ENCODE measurements around the gene BRPF1.
"Not testable (repeated sequence)": the region's sequence is repeated elsewhere in the genome, so short reads cannot be mapped to it uniquely, and the experiment has no call there.

The BRPF1 gene

GRCh38 chr3:9761919-9762318 lies 30.4 kb downstream of the BRPF1 start:
- H3K4me1 ChIP-seq (ENCODE audit: control insufficient read depth in 2 of 2, insufficient read depth in 2 of 2, low read length in 2 of 2), result peaks cover 0 to 1% of the 10 kb centered on the region in 2 donors
- no peaks in the 10 kb centered on the region for H3K27me3 ChIP-seq (ENCODE audit: control insufficient read depth in 2 of 2, insufficient read depth in 2 of 2, low read length in 2 of 2)
- no peaks in the 10 kb centered on the region for H3K9me3 ChIP-seq (ENCODE audit: control insufficient read depth in 2 of 2, low read length in 2 of 2)
- H3K36me3 ChIP-seq (ENCODE audit: control insufficient read depth in 2 of 2, insufficient read depth in 2 of 2, low read length in 2 of 2), result peaks cover 18 to 35% of the 10 kb centered on the region in 2 donors
- H3K27ac ChIP-seq (ENCODE audit: low read depth in 2 of 2, low read length in 2 of 2), result no peak overlapping the region
- no peak overlapping the region for H3K4me3 ChIP-seq (ENCODE audit: low read length in 2 of 2)
- H3K9ac ChIP-seq (ENCODE audit: low read depth in 1 of 2, low read length in 2 of 2), result no peak overlapping the region

- Histone ChIP-seq H3K27me3 (ENCODE audit: control insufficient read depth in 2 of 2, insufficient read depth in 2 of 2, low read length in 2 of 2) (no peaks in the 10 kb centered on the region), H3K9me3 (ENCODE audit: control insufficient read depth in 2 of 2, low read length in 2 of 2) (no peaks in the 10 kb centered on the region), H3K4me3 (ENCODE audit: low read length in 2 of 2) (no peak overlapping the region), H3K36me3 (ENCODE audit: control insufficient read depth in 2 of 2, insufficient read depth in 2 of 2, low read length in 2 of 2) (peaks cover 12 to 28% of the 10 kb centered on the region in 2 donors), H3K9ac (ENCODE audit: low read depth in 1 of 2, low read length in 2 of 2) (no peak overlapping the region), H3K27ac (ENCODE audit: low read depth in 2 of 2, low read length in 2 of 2) (no peak overlapping the region), H3K4me1 (ENCODE audit: control insufficient read depth in 2 of 2, insufficient read depth in 2 of 2, low read length in 2 of 2) (peaks cover 0 to 2% of the 10 kb centered on the region in 2 donors)
Observed at GRCh38 chr3:9762871-9763270, 31.3 kb downstream of the BRPF1 start.

- H3K36me3 ChIP-seq (ENCODE audit: control insufficient read depth in 2 of 2, insufficient read depth in 2 of 2, low read length in 2 of 2), result peaks cover 3 to 12% of the 10 kb centered on the region in 2 donors
- H3K27me3 ChIP-seq (ENCODE audit: control insufficient read depth in 2 of 2, insufficient read depth in 2 of 2, low read length in 2 of 2), result no peaks in the 10 kb centered on the region
- no peak overlapping the region for H3K27ac ChIP-seq (ENCODE audit: low read depth in 2 of 2, low read length in 2 of 2)
- H3K4me3 ChIP-seq (ENCODE audit: low read length in 2 of 2), result no peak overlapping the region
- H3K4me1 ChIP-seq (ENCODE audit: control insufficient read depth in 2 of 2, insufficient read depth in 2 of 2, low read length in 2 of 2), result peaks cover 15 to 22% of the 10 kb centered on the region in 2 donors
- no peaks in the 10 kb centered on the region for H3K9me3 ChIP-seq (ENCODE audit: control insufficient read depth in 2 of 2, low read length in 2 of 2)
- no peak overlapping the region for H3K9ac ChIP-seq (ENCODE audit: low read depth in 1 of 2, low read length in 2 of 2)
Observed at GRCh38 chr3:9765865-9766264, 34.3 kb downstream of the BRPF1 start.

- no peak overlapping the region for H3K4me3 ChIP-seq (ENCODE audit: low read length in 2 of 2)
Observed at GRCh38 chr3:9767418-9767817, 35.9 kb downstream of the BRPF1 start.

GRCh38 chr3:9768141-9768775 lies 36.7 kb downstream of the BRPF1 start:
- no peaks in the 10 kb centered on the region for H3K9me3 ChIP-seq (ENCODE audit: control insufficient read depth in 2 of 2, low read length in 2 of 2)
- peaks cover 0 to 2% of the 10 kb centered on the region in 2 donors for H3K36me3 ChIP-seq (ENCODE audit: control insufficient read depth in 2 of 2, insufficient read depth in 2 of 2, low read length in 2 of 2)
- H3K27ac ChIP-seq (ENCODE audit: low read depth in 2 of 2, low read length in 2 of 2), result no peak overlapping the region
- peaks cover 15 to 22% of the 10 kb centered on the region in 2 donors for H3K4me1 ChIP-seq (ENCODE audit: control insufficient read depth in 2 of 2, insufficient read depth in 2 of 2, low read length in 2 of 2)
- H3K4me3 ChIP-seq (ENCODE audit: low read length in 2 of 2), result peak overlapping the region in 1 of 2 donors; percentile 31
- H3K9ac ChIP-seq (ENCODE audit: low read depth in 1 of 2, low read length in 2 of 2), result no peak overlapping the region
- no peaks in the 10 kb centered on the region for H3K27me3 ChIP-seq (ENCODE audit: control insufficient read depth in 2 of 2, insufficient read depth in 2 of 2, low read length in 2 of 2)

More at GRCh38 chr3:9767418-9767817, 35.9 kb downstream of the BRPF1 start:
- Histone ChIP-seq H3K4me1 (ENCODE audit: control insufficient read depth in 2 of 2, insufficient read depth in 2 of 2, low read length in 2 of 2) (peaks cover 15 to 22% of the 10 kb centered on the region in 2 donors), H3K9ac (ENCODE audit: low read depth in 1 of 2, low read length in 2 of 2) (peak overlapping the region in 1 of 2 donors; percentile 32), H3K36me3 (ENCODE audit: control insufficient read depth in 2 of 2, insufficient read depth in 2 of 2, low read length in 2 of 2) (peaks cover 0 to 5% of the 10 kb centered on the region in 2 donors), H3K27me3 (ENCODE audit: control insufficient read depth in 2 of 2, insufficient read depth in 2 of 2, low read length in 2 of 2) (no peaks in the 10 kb centered on the region), H3K9me3 (ENCODE audit: control insufficient read depth in 2 of 2, low read length in 2 of 2) (no peaks in the 10 kb centered on the region), H3K27ac (ENCODE audit: low read depth in 2 of 2, low read length in 2 of 2) (no peak overlapping the region)

GRCh38 chr3:9769012-9769411 lies 37.5 kb downstream of the BRPF1 start:
- Histone ChIP-seq H3K27me3 (ENCODE audit: control insufficient read depth in 2 of 2, insufficient read depth in 2 of 2, low read length in 2 of 2) (no peaks in the 10 kb centered on the region), H3K4me1 (ENCODE audit: control insufficient read depth in 2 of 2, insufficient read depth in 2 of 2, low read length in 2 of 2) (peaks cover 15 to 22% of the 10 kb centered on the region in 2 donors), H3K9me3 (ENCODE audit: control insufficient read depth in 2 of 2, low read length in 2 of 2) (no peaks in the 10 kb centered on the region), H3K4me3 (ENCODE audit: low read length in 2 of 2) (peak overlapping the region; percentile 60 to 79), H3K36me3 (ENCODE audit: control insufficient read depth in 2 of 2, insufficient read depth in 2 of 2, low read length in 2 of 2) (peaks cover 0 to 2% of the 10 kb centered on the region in 2 donors), H3K27ac (ENCODE audit: low read depth in 2 of 2, low read length in 2 of 2) (peak overlapping the region in 1 of 2 donors; percentile 80), H3K9ac (ENCODE audit: low read depth in 1 of 2, low read length in 2 of 2) (peak overlapping the region; percentile 77 to 86)

GRCh38 chr3:9769426-9770275 lies 38.1 kb downstream of the BRPF1 start, which contains the start of gene CAMK1:
TSS of gene CAMK1 (minus strand) at chr3:9769947. CDS start at chr3:9767749, 2,198 bp downstream.
- H3K27ac ChIP-seq (ENCODE audit: low read depth in 2 of 2, low read length in 2 of 2), result peak within 1 kb of the TSS; percentile 62 to 80
- peak within 1 kb of the TSS; percentile 60 to 79 for H3K4me3 ChIP-seq (ENCODE audit: low read length in 2 of 2)
- H3K9me3 ChIP-seq (ENCODE audit: control insufficient read depth in 2 of 2, low read length in 2 of 2), result no peaks in the 10 kb centered on the region
- H3K4me1 ChIP-seq (ENCODE audit: control insufficient read depth in 2 of 2, insufficient read depth in 2 of 2, low read length in 2 of 2), result peaks cover 15 to 22% of the 10 kb centered on the region in 2 donors
- peak within 1 kb of the TSS; percentile 77 to 86 for H3K9ac ChIP-seq (ENCODE audit: low read depth in 1 of 2, low read length in 2 of 2)
- H3K27me3 ChIP-seq (ENCODE audit: control insufficient read depth in 2 of 2, insufficient read depth in 2 of 2, low read length in 2 of 2), result no peaks in the 10 kb centered on the region
- H3K36me3 ChIP-seq (ENCODE audit: control insufficient read depth in 2 of 2, insufficient read depth in 2 of 2, low read length in 2 of 2), result peaks cover 0 to 2% of the 10 kb centered on the region in 2 donors

GRCh38 chr3:9770276-9770812 lies 38.8 kb downstream of the BRPF1 start:
- H3K4me1 ChIP-seq (ENCODE audit: control insufficient read depth in 2 of 2, insufficient read depth in 2 of 2, low read length in 2 of 2), result peaks cover 15 to 22% of the 10 kb centered on the region in 2 donors
- H3K9me3 ChIP-seq (ENCODE audit: control insufficient read depth in 2 of 2, low read length in 2 of 2), result no peaks in the 10 kb centered on the region
- peak overlapping the region; percentile 60 to 79 for H3K4me3 ChIP-seq (ENCODE audit: low read length in 2 of 2)
- no peaks in the 10 kb centered on the region for H3K27me3 ChIP-seq (ENCODE audit: control insufficient read depth in 2 of 2, insufficient read depth in 2 of 2, low read length in 2 of 2)
- H3K27ac ChIP-seq (ENCODE audit: low read depth in 2 of 2, low read length in 2 of 2), result peak overlapping the region; percentile 62 to 80
- H3K36me3 ChIP-seq (ENCODE audit: control insufficient read depth in 2 of 2, insufficient read depth in 2 of 2, low read length in 2 of 2), result peaks cover 0 to 2% of the 10 kb centered on the region in 2 donors
- peak overlapping the region; percentile 72 to 86 for H3K9ac ChIP-seq (ENCODE audit: low read depth in 1 of 2, low read length in 2 of 2)

GRCh38 chr3:9771007-9771406 lies 39.5 kb downstream of the BRPF1 start:
- H3K27ac ChIP-seq (ENCODE audit: low read depth in 2 of 2, low read length in 2 of 2); H3K9ac ChIP-seq (ENCODE audit: low read depth in 1 of 2, low read length in 2 of 2); H3K4me3 ChIP-seq (ENCODE audit: low read length in 2 of 2); H3K27me3 ChIP-seq (ENCODE audit: control insufficient read depth in 2 of 2, insufficient read depth in 2 of 2, low read length in 2 of 2); H3K9me3 ChIP-seq (ENCODE audit: control insufficient read depth in 2 of 2, low read length in 2 of 2); H3K36me3 ChIP-seq (ENCODE audit: control insufficient read depth in 2 of 2, insufficient read depth in 2 of 2, low read length in 2 of 2): not testable (repeated sequence)
- peaks cover 15 to 22% of the 10 kb centered on the region in 2 donors for H3K4me1 ChIP-seq (ENCODE audit: control insufficient read depth in 2 of 2, insufficient read depth in 2 of 2, low read length in 2 of 2)

All from mucosa of rectum (tissue), 2 donors.